Activated CD8-positive, alpha-beta T cell treated with anti-CD3 and anti-CD28 coated beads, Interleukin-2, amount 10 ng/mL, durations not matched to agents 7 days and 5 days (primary cell): ENCODE measurements around the gene S100A7A. TPM values are rescaled to one million over a fixed set of nuclear protein-coding genes. Genes with fewer than 3 reads are reported as not detected.

Experiments used
- ATAC-seq: fragments of 150-1000 bp; cut with Tn5 transposase; one replicate; pipeline ENCODE4 v1.10.0; 2021; ENCODE audit warnings: moderate library complexity
- CTCF ChIA-PET: fragments of 350-600 bp; sonication (Branson Sonifier 250); formaldehyde crosslinking; loops from one replicate; lab custom pipeline; 2021; ENCODE audit warnings: antibody characterized with exemption; lab: Charles Lee
- POLR2A ChIA-PET: fragments of 350-600 bp; sonication (Branson Sonifier 250); formaldehyde crosslinking; loops from one replicate; lab custom pipeline; 2021; ENCODE audit warnings: antibody characterized with exemption; lab: Charles Lee
- DNase-seq: peaks from one replicate; pipeline ENCODE4 v3.0.0-alpha.2; 2020
- H3K27ac Mint-ChIP-seq: one replicate; pipeline ENCODE4 v1.8.0; 2021; ENCODE audit warnings: mild to moderate bottlenecking, mixed read lengths
- H3K27me3 Mint-ChIP-seq: one replicate; pipeline ENCODE4 v1.8.0; 2021; ENCODE audit warnings: low read depth, mixed read lengths
- H3K36me3 Mint-ChIP-seq: one replicate; pipeline ENCODE4 v1.8.0; 2021; ENCODE audit warnings: low read depth, mixed read lengths
- H3K4me1 Mint-ChIP-seq: one replicate; pipeline ENCODE4 v1.8.0; 2021; ENCODE audit warnings: low read depth, mixed read lengths
- H3K4me3 Mint-ChIP-seq: one replicate; pipeline ENCODE4 v1.8.0; 2021; ENCODE audit warnings: mild to moderate bottlenecking, mixed read lengths
- H3K9me3 Mint-ChIP-seq: one replicate; pipeline ENCODE4 v1.8.0; 2022; ENCODE audit warnings: mixed read lengths; ENCODE audit not compliant: insufficient read depth
- total RNA-seq, 2 experiments: library from RNA; stranded (reverse); gene quantifications; one replicate each; pipeline ENCODE4 v1.2.3, GENCODE V29; 2021

Gene S100A7A
- total RNA-seq, 2 experiments from 2014 or later = not detected

DNA sequence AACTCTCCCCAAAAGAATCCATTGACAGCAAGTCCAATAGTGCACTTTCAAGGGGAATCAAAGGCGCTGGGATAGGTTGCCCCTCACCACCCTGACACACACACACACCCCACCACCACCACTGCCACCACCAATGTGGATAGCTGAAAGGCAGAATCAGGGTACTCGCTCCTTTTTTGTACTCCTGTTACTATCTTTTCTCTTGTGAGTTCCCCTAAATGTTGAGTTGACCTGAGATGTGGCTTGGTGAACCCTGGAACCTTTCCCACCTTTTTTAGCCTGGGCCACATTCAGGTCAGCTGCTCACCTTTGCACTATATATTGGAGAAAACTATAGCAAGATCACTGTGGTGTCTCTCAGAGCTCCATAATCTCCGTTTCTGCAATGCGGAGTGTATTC lies 29.3 kb upstream of the S100A7A start:
- CTCF ChIA-PET = no interaction called here
- no peak overlapping the region for H3K4me3 Mint-ChIP-seq
- POLR2A ChIA-PET = no interaction called here

DNA sequence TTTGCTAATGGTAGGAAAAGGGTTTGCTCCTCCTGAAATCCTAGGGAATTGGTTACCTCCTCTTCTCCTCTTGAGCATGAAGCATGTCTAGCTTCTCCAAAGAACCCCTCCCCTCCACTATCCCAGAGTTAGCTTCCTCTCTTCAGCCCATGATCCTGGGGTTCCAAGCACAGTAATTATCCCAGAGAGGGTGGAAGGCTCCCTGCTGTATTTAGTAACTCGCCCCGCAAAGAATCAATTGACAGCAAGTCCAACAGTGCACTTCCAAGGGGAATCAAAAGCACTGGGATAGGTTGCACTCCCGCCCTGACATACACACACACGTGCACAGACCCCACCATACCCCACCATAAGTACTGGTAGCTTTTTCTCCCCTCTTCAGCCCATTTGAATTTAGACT lies 28.5 kb upstream of the S100A7A start:
- CTCF ChIA-PET = no interaction called here
- no peaks in the 10 kb centered on the region for H3K9me3 Mint-ChIP-seq
- H3K4me1 Mint-ChIP-seq = peaks cover 2% of the 10 kb centered on the region
- no peak overlapping the region for H3K4me3 Mint-ChIP-seq
- no peaks in the 10 kb centered on the region for H3K36me3 Mint-ChIP-seq
- H3K27ac Mint-ChIP-seq = no peak overlapping the region
- POLR2A ChIA-PET = no interaction called here
- DNase-seq (no peak), ATAC-seq (no peak)
- H3K27me3 Mint-ChIP-seq = peaks cover 9% of the 10 kb centered on the region

More for the DNA sequence above, 29.3 kb upstream of the S100A7A start:
- Mint-ChIP-seq H3K9me3 (no peaks in the 10 kb centered on the region), H3K4me1 (peaks cover 2% of the 10 kb centered on the region), H3K27me3 (peaks cover 13% of the 10 kb centered on the region), H3K36me3 (no peaks in the 10 kb centered on the region), H3K27ac (no peak overlapping the region)
- DNase-seq = no peak
- ATAC-seq = no peak

DNA sequence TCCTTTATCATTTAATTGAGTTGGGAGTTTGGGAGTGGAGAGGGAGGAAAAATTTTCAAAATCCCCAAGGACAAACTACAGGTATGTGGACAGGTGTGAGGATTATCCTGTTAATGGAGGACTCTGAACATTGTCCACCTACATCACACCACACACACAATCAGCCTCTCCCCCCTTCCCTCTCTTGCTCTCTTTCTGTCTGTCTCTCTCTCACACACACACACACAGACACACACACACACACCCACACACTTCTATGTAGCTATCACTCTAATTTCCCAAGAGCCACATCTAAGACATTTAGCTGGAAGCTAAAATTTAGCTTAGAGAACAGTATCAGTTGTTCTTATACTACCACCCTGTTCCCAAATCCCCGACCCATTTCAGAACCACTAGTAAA lies 26.9 kb upstream of the S100A7A start:
- H3K9me3 Mint-ChIP-seq = no peaks in the 10 kb centered on the region
- H3K4me3 Mint-ChIP-seq = no peak overlapping the region
- H3K36me3 Mint-ChIP-seq = no peaks in the 10 kb centered on the region
- peaks cover 2% of the 10 kb centered on the region for H3K4me1 Mint-ChIP-seq
- POLR2A ChIA-PET = no interaction called here
- ATAC-seq (no peak), DNase-seq (no peak)
- CTCF ChIA-PET = no interaction called here
- no peak overlapping the region for H3K27ac Mint-ChIP-seq
- H3K27me3 Mint-ChIP-seq = peaks cover 9% of the 10 kb centered on the region

DNA sequence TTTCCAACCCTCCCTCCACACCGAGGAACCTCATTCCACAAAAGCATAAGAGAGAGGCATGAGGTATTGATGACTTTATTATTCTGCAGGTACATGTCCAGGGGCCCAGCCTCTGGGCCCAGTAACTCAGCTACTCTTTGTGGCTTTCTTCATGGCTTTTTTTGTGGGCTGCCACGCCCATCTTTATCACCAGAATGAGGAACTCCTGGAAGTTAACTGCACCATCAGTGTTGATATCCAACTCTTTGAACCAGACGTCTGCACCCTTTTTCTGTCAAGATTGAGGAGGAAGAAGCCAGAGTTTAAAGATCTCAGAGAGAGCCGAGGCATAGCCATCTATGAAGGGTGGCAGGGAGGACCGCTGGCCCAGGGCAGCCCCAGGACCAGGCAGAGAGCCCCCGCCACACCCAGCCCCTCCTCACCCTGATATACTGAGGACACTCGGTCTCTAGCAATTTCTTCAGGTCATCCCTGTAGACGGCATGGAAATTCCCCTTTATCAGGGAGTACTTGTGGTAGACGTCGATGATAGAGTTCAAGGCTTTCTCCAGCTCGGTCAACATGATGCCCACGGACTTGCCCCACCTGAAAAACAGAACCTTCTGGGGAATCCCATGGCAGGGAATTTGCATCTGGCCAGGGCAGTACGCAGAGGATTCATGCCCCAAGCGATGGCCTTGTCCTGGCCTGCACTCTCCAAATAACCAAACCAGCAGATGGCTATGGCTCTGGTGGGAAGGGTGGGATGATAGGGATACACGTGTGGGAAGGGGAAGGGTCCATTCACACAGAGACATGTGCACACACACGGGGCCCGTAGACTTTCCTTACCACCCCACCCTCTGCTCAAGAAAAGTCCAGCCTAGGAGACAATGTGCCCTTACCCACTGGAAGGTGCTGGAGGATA lies 26.1 kb upstream of the S100A7A start:
- Mint-ChIP-seq H3K4me1 (peaks cover 2% of the 10 kb centered on the region), H3K27me3 (peaks cover 9% of the 10 kb centered on the region), H3K36me3 (no peaks in the 10 kb centered on the region), H3K27ac (no peak overlapping the region), H3K9me3 (no peaks in the 10 kb centered on the region), H3K4me3 (no peak overlapping the region)
- DNase-seq = no peak
- ChIA-PET POLR2A (no interaction called here), CTCF (no interaction called here)
- no peak for ATAC-seq

DNA sequence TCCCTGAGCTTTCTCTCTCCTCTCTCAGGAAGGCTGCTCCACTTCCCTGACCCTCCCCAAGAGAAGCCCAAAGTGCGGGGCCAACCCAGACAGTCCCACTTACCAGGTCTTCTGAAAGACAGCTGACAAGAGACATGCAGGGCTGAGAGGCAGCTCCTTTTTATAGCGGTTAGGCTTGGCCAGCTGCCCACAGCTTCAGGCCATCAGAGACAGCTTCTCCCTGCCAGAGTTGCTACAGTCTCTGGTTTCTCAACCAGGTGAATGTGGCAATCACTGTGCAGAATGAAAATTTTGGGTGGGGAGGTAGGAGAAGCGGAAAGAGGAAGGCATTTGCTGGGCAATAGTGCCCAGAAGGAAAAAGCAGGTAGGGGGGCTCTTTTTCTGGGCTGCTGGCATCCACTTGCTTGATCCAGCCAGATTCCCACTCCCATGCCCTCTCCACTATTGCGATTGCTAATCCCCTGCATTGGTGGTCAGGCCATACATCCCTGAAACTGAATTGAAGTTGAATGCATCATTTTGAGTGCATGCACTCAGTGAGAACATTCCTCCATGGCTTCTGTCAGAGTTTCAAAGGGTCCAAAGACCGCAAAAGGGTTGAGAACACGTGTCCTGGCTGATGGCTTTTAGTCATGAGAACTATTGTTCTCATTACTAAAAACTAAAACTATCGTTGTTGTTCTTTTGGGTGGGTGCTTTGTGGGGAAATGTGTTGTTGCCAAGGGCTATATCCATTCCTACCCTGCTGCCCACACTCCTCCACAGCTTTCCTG lies 25.2 kb upstream of the S100A7A start, which contains the start of gene S100A8:
S100A8 (minus strand) TSS at position 136 of the 773 bp plus-strand sequence. CDS start 538 bp downstream, outside the sequence.
- CTCF ChIA-PET = no interaction called here
- no peak for DNase-seq
- H3K36me3 Mint-ChIP-seq = no peaks in the 10 kb centered on the region
- H3K9me3 Mint-ChIP-seq = no peaks in the 10 kb centered on the region
- peaks cover 9% of the 10 kb centered on the region for H3K27me3 Mint-ChIP-seq
- H3K27ac Mint-ChIP-seq = no peak within 1 kb of the TSS
- H3K4me3 Mint-ChIP-seq = no peak within 1 kb of the TSS
- ATAC-seq = no peak
- peaks cover 2% of the 10 kb centered on the region for H3K4me1 Mint-ChIP-seq
- POLR2A ChIA-PET = no interaction called here

DNA sequence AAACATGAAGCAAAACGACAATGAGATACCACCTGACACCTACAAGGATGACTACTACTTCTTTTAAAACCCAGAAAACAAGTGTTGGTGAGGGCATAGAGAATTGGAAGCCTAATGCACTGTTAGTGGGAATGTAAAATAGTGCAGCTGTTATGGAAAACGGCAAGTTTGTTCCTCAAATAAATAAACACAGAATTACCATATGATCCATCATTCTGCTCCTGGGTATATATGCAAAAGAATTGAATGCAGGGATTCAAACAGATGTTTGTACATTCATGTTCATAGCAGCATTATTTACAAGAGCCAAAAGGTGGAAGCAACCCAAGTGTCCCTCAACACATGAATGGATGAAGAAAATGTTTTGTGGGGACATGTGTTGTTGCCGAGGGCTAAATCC lies 24.1 kb upstream of the S100A7A start:
- H3K36me3 Mint-ChIP-seq = no peaks in the 10 kb centered on the region
- no peak for DNase-seq
- peaks cover 9% of the 10 kb centered on the region for H3K27me3 Mint-ChIP-seq
- H3K27ac Mint-ChIP-seq = no peak overlapping the region
- ChIA-PET POLR2A (no interaction called here), CTCF (no interaction called here)
- H3K9me3 Mint-ChIP-seq = no peaks in the 10 kb centered on the region
- H3K4me3 Mint-ChIP-seq = no peak overlapping the region
- H3K4me1 Mint-ChIP-seq = no peaks in the 10 kb centered on the region
- no peak for ATAC-seq

DNA sequence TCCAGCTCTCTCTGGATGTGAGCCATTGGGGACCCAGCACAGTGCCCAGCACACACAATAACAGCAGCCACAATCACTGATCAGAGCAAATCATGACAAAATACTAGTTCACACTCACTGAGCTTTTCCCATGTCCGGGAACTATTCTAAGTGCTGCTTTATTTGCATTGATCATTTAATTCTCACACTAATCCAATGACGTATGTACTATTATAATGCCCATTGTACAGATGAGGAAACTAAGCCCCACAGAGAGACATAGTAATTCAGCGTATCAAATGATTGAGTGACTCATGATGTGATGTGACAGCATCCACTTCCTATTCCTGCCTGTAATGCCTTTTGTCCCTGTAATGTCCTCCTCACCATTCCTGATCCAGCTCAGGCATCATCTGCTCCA lies 23.5 kb upstream of the S100A7A start:
- CTCF ChIA-PET = no interaction called here

DNA sequence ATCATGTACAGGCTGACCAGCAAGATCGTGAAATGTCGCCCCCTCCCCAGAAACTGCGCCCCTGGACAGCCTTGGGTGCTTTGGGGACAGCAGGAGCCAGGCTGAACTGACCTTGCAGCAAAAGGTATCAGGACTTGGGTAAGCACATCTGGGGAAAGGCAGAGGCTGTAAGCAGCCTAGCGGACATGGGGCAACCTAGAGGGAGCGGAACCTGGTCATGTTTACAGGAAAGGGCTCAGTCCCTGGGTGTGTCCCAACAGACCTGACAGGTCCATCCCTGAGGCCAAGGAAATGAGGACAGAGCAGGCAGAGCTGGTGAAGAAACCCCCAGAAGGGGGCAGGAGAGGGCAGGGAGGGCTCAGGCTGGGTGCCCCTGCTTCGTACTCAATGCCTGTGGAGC lies 22.4 kb upstream of the S100A7A start:
- Mint-ChIP-seq H3K4me3 (no peak overlapping the region), H3K9me3 (no peaks in the 10 kb centered on the region), H3K27ac (no peak overlapping the region), H3K4me1 (no peaks in the 10 kb centered on the region), H3K27me3 (peaks cover 9% of the 10 kb centered on the region), H3K36me3 (no peaks in the 10 kb centered on the region)
- DNase-seq = no peak
- ChIA-PET CTCF (no interaction called here), POLR2A (interaction anchor here (0.6 kb wide), 1 partner anchor 18 kb away, joined by 3 read pairs; the partner anchor contains the start of gene S100A12)
- no peak for ATAC-seq

More for the DNA sequence above, 23.5 kb upstream of the S100A7A start:
- ATAC-seq (no peak), DNase-seq (no peak)
- Mint-ChIP-seq H3K4me1 (no peaks in the 10 kb centered on the region), H3K27me3 (peaks cover 9% of the 10 kb centered on the region), H3K4me3 (no peak overlapping the region), H3K27ac (no peak overlapping the region), H3K9me3 (no peaks in the 10 kb centered on the region), H3K36me3 (no peaks in the 10 kb centered on the region)
- POLR2A ChIA-PET = no interaction called here

DNA sequence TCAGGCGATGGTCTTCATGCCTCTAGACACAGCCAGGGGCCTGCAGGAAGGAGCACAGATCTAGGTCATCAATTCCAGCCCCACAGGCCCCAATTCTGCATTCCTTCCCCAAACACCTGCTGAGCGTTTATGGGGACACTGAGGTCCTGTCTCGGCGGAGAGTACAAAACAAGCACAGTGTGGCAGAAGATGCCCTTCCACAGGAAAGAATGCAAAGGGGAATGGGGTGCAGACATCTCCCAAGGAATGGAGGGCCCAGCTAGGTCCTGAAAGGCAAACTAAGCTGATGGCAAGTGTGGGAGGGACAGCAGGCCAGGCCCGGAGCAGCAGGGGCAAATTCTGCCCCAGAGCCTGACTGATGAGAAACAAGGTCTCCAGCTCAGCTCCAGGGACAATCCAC lies 21.9 kb upstream of the S100A7A start:
- no peak overlapping the region for H3K4me3 Mint-ChIP-seq
- ChIA-PET POLR2A (interaction anchor here (0.6 kb wide), 1 partner anchor 19 kb away, joined by 3 read pairs; the partner anchor contains the start of gene S100A12), CTCF (no interaction called here)
- DNase-seq (no peak), ATAC-seq (no peak)
- H3K36me3 Mint-ChIP-seq = no peaks in the 10 kb centered on the region
- H3K4me1 Mint-ChIP-seq = no peaks in the 10 kb centered on the region
- H3K27me3 Mint-ChIP-seq = peaks cover 8% of the 10 kb centered on the region
- H3K9me3 Mint-ChIP-seq = no peaks in the 10 kb centered on the region
- no peak overlapping the region for H3K27ac Mint-ChIP-seq

DNA sequence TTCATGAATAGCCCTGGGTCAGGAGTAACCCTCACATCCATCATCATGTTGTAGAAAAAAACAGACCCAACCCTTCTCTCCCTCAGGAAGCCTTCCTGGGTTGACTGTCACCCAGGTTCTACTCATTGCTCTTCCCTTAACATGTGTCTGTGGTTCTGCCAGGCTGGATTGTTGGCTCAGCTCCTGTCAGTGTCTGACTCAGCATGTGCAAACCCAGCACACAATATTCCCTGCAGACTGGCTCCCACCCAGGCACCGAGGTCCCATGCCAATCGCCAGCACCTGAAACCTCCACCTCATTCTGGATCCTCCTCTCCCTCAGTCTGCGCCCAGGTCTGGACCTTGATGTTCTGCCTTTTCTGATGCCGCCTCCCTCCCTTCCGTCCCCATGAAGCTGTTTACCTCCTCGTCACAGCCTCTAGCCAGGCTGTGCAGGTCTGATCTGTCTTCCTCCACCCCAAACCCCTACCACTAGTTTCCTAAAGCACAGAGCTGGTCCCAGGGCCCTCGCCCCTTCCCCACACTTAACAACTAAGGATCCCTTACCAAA lies 21.1 kb upstream of the S100A7A start:
- Mint-ChIP-seq H3K9me3 (no peaks in the 10 kb centered on the region), H3K4me3 (no peak overlapping the region), H3K27me3 (peaks cover 5% of the 10 kb centered on the region), H3K4me1 (no peaks in the 10 kb centered on the region), H3K27ac (no peak overlapping the region), H3K36me3 (no peaks in the 10 kb centered on the region)
- CTCF ChIA-PET = interaction anchor here (0.7 kb wide), 1 partner anchor 43 kb away, joined by 3 read pairs; no protein-coding TSS in a partner anchor
- POLR2A ChIA-PET = no interaction called here
- no peak for ATAC-seq
- no peak for DNase-seq

DNA sequence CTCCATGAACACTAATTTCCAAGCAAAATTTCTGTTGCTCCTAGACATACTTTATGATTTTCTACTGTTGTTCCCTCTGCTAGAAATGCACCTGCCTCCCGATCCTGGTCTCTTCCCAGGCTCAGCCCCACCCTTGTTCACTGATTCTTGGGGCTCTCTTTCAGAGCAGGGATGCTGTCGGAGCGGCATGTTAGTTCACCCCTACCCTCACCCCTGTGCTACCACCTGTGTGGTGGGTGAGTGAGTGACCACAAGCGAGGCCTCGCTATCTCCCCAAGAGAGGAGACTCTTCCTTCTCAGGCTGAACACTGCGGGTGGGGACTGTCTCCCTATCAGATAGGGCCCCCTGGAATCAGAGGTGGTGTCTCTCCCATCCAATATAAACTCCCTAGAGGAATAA lies 20.5 kb upstream of the S100A7A start:
- Mint-ChIP-seq H3K36me3 (no peaks in the 10 kb centered on the region), H3K9me3 (no peaks in the 10 kb centered on the region), H3K4me1 (no peaks in the 10 kb centered on the region), H3K4me3 (no peak overlapping the region), H3K27me3 (peaks cover 5% of the 10 kb centered on the region), H3K27ac (no peak overlapping the region)
- no peak for DNase-seq
- ATAC-seq = no peak
- ChIA-PET CTCF (interaction anchor here (0.7 kb wide), 1 partner anchor 44 kb away, joined by 3 read pairs; no protein-coding TSS in a partner anchor), POLR2A (no interaction called here)
